ENCODE data around the gene TNIK. TPM values are rescaled to one million over a fixed set of nuclear protein-coding genes. Genes with fewer than 3 reads are reported as not detected.

The TNIK gene
- total RNA-seq, 6 experiments from 2014 or later, result 10.6 to 17.2 (median 11.8) TPM

DNA sequence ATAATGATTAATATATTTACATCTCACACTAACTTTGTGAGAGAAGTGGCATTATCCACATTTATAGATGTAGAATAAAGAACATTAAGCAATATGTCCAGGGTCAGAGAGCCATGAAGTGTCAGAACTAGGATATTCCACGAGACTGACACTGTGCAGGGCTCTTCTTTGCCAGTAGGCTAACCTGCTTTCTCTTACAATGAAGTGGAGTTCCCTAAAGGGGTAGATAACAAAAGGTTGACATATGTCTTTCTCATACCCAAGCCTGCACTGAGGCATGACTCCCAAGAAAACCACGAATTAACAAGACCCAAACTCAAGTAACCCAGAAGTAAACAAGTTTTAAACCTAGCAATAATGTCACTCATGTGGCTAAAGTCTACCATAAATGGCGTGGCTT lies 242.1 kb downstream of the TNIK start:
- TF ChIP-seq, protein P1, sequence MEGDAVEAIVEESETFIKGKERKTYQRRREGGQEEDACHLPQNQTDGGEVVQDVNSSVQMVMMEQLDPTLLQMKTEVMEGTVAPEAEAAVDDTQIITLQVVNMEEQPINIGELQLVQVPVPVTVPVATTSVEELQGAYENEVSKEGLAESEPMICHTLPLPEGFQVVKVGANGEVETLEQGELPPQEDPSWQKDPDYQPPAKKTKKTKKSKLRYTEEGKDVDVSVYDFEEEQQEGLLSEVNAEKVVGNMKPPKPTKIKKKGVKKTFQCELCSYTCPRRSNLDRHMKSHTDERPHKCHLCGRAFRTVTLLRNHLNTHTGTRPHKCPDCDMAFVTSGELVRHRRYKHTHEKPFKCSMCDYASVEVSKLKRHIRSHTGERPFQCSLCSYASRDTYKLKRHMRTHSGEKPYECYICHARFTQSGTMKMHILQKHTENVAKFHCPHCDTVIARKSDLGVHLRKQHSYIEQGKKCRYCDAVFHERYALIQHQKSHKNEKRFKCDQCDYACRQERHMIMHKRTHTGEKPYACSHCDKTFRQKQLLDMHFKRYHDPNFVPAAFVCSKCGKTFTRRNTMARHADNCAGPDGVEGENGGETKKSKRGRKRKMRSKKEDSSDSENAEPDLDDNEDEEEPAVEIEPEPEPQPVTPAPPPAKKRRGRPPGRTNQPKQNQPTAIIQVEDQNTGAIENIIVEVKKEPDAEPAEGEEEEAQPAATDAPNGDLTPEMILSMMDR (IDR thresholded peaks at IDR 0.05), result no peak
- H3K36me3 Mint-ChIP-seq (ENCODE audit: low read depth), result no peaks in the 10 kb centered on the region
- H3K27me3 Mint-ChIP-seq (ENCODE audit: insufficient read depth), result no peaks in the 10 kb centered on the region; the same call in 1 of the 2 replicates
- H3K27ac Mint-ChIP-seq, result no peak overlapping the region
- no peak for DNase-seq
- H3K4me3 Mint-ChIP-seq, result no peak overlapping the region
- no peaks in the 10 kb centered on the region for H3K9me3 Mint-ChIP-seq
- peaks cover 5% of the 10 kb centered on the region; the same call in 1 of the 2 replicates for H3K4me1 Mint-ChIP-seq (ENCODE audit: low read depth)

- H3K4me1 Mint-ChIP-seq (ENCODE audit: low read depth), result peaks cover 5% of the 10 kb centered on the region; the same call in 1 of the 2 replicates
- H3K27ac Mint-ChIP-seq, result no peak overlapping the region
- H3K4me3 Mint-ChIP-seq, result no peak overlapping the region
- peaks cover 4% of the 10 kb centered on the region for H3K27me3 Mint-ChIP-seq (ENCODE audit: insufficient read depth)
- TF ChIP-seq, protein P1 (IDR thresholded peaks at IDR 0.05), result no peak
- peaks cover 17% of the 10 kb centered on the region; the same call in 1 of the 2 replicates for H3K36me3 Mint-ChIP-seq (ENCODE audit: low read depth)
- DNase-seq, result no peak
- H3K9me3 Mint-ChIP-seq, result no peaks in the 10 kb centered on the region
Measured at GRCh38 chr3:171213907-171214306, 246.3 kb downstream of the TNIK start.

GRCh38 chr3:171213178-171213577 lies 247.0 kb downstream of the TNIK start:
- peaks cover 5% of the 10 kb centered on the region; the same call in 1 of the 2 replicates for H3K4me1 Mint-ChIP-seq (ENCODE audit: low read depth)
- TF ChIP-seq, protein P1 (IDR thresholded peaks at IDR 0.05), result no peak
- peaks cover 17% of the 10 kb centered on the region; the same call in 1 of the 2 replicates for H3K36me3 Mint-ChIP-seq (ENCODE audit: low read depth)
- H3K27me3 Mint-ChIP-seq (ENCODE audit: insufficient read depth), result peaks cover 4% of the 10 kb centered on the region
- no peak for DNase-seq
- H3K27ac Mint-ChIP-seq, result no peak overlapping the region
- H3K9me3 Mint-ChIP-seq, result no peaks in the 10 kb centered on the region
- H3K4me3 Mint-ChIP-seq, result no peak overlapping the region

DNA sequence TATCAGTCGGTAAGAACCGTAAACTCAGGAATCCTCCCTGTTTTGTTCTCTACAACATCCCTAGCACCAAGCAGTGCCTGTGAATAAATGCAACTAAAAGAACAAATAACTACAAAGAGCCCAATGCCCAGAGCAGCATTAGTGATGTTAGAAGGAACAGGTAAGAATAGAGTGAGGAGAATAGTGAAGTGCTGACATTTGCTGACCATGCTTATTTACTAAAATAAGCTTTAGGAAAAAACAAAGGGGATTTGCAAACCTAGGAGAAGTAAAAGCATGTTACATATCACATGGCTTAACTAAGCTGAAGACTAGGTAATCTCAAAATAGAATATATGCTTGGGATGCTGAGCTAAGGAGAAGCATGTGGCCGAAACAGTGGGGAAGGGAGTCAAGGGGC lies 247.6 kb downstream of the TNIK start:
- Mint-ChIP-seq H3K36me3 (ENCODE audit: low read depth) (peaks cover 17% of the 10 kb centered on the region; the same call in 1 of the 2 replicates), H3K27me3 (ENCODE audit: insufficient read depth) (peaks cover 4% of the 10 kb centered on the region)

DNA sequence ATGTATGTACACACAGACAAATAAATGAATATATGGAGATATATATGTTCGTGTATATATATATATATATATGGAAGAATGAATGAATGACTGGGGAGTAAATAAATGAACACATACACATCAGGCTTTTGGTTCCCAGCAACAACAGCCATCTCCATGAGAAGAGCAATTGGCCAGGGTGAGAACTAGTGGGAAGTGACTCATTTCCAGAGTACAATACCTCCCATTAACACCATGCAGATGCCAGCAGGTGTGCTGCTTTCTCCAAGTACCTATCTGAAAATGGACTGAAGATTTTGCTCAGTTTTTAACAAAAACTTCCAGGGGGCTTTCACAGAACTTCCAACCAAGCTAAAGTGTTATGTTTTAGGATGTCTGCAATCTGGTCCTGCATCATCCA lies 253.9 kb downstream of the TNIK start:
- TF ChIP-seq, protein P1 (IDR thresholded peaks at IDR 0.05), result no peak
- Mint-ChIP-seq H3K4me1 (ENCODE audit: low read depth) (no peaks in the 10 kb centered on the region), H3K4me3 (no peak overlapping the region), H3K27me3 (ENCODE audit: insufficient read depth) (no peaks in the 10 kb centered on the region; the same call in 1 of the 2 replicates), H3K9me3 (no peaks in the 10 kb centered on the region), H3K36me3 (ENCODE audit: low read depth) (peaks cover 16% of the 10 kb centered on the region; the same call in 1 of the 2 replicates), H3K27ac (no peak overlapping the region)
- DNase-seq, result no peak

More for the DNA sequence above, 247.6 kb downstream of the TNIK start:
- no peaks in the 10 kb centered on the region for H3K9me3 Mint-ChIP-seq
- peaks cover 3% of the 10 kb centered on the region; the same call in 1 of the 2 replicates for H3K4me1 Mint-ChIP-seq (ENCODE audit: low read depth)
- no peak for DNase-seq
- no peak overlapping the region for H3K27ac Mint-ChIP-seq
- TF ChIP-seq, protein P1 (IDR thresholded peaks at IDR 0.05), result no peak
- H3K4me3 Mint-ChIP-seq, result no peak overlapping the region

Measured in HFFc6 (cell line).